ENCODE measurements around the gene SBNO2. TPM values are rescaled to one million over a fixed set of nuclear protein-coding genes. Genes with fewer than 3 reads are reported as not detected.

SBNO2 gene
- total and polyA plus RNA-seq, 2 donors (not counting 3 experiments of a cell fraction or from before 2014, with no cell fraction given) = 31.4 to 65.7 TPM

DNA sequence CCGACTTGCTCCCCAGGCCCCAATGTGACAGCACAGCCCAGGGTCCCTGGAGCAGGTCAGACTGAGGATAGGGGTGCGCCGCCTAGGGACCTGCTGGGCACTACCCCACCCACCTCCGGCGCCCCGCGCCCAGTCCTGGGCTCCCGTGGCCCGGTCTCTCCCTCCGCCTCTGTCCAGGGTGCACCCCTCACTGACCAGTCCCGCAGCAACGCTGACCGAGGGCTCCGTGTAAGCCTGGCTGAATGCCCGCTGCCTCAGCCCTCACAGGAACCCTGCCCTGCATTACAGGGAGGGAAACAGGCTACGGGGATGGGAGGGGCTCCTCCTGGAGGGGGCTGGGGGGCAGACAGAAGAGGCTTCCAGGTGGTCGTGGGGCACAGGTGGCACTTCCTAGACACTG lies 38.6 kb downstream of the SBNO2 start:
- POLR2A ChIA-PET = no interaction called here
- H3K27me3 ChIP-seq (ENCODE audit: control insufficient read depth in 2 of 2, insufficient read depth in 2 of 2, low read length in 2 of 2) = no peaks in the 10 kb centered on the region
- H3K27ac ChIP-seq (ENCODE audit: insufficient read depth, low read depth, low read length) = no peak overlapping the region
- no peak overlapping the region for H3K4me3 ChIP-seq (replicated peaks in 1 of 3; ENCODE audit: insufficient read depth in 1 of 3, low read depth in 1 of 3, low read length in 3 of 3)
- intact Hi-C loops (cut with micrococcal nuclease) (no loop called here), dilution Hi-C loops (cut with MboI; ENCODE audit: extremely low pct_ligation_motif_present, low sequenced_read_pairs) (no loop called here)
- no peak overlapping the region for H3K4me2 ChIP-seq (ENCODE audit: insufficient read depth, low read length)
- no peak overlapping the region for H3K9ac ChIP-seq (replicated peaks; ENCODE audit: extremely low read depth, insufficient read depth, low read length)
- no peaks in the 10 kb centered on the region for H4K20me1 ChIP-seq (replicated peaks; ENCODE audit: control insufficient read depth, extremely low read depth, insufficient read depth, low read length)
- H3K9me3 ChIP-seq (replicated peaks; ENCODE audit: control insufficient read depth, insufficient read depth, low read length) = no peaks in the 10 kb centered on the region
- no peaks in the 10 kb centered on the region for H3K9me1 ChIP-seq (replicated peaks; ENCODE audit: control insufficient read depth, extremely low read depth, insufficient read depth, low read length)
- H3K4me1 ChIP-seq (ENCODE audit: control insufficient read depth, extremely low read depth, insufficient read depth, low read length) = peaks cover 19% of the 10 kb centered on the region
- H2AFZ ChIP-seq (ENCODE audit: low read depth, low read length) = no peak overlapping the region
- no peaks in the 10 kb centered on the region for H3K36me3 ChIP-seq (ENCODE audit: control insufficient read depth in 2 of 2, extremely low read depth in 1 of 2, insufficient read depth in 2 of 2, low read length in 2 of 2)
- TF ChIP-seq POLR2AphosphoS5 (IDR thresholded peaks at IDR 0.05; ENCODE audit: insufficient read depth, low read depth, low read length) (no peak), JUN (IDR thresholded peaks at IDR 0.05; ENCODE audit: borderline replicate concordance, insufficient read depth, insufficient read length, low read depth) (no peak), FOS (IDR thresholded peaks at IDR 0.05; ENCODE audit: borderline replicate concordance, insufficient read depth, low read length) (no peak), POLR2A (IDR thresholded peaks at IDR 0.05; ENCODE audit: low read depth, low read length) (no peak), MYC (IDR thresholded peaks at IDR 0.05; ENCODE audit: low read depth, low read length) (no peak), GATA2 (IDR thresholded peaks at IDR 0.05; ENCODE audit: insufficient read depth, insufficient read length, low read depth, low read length) (no peak), EZH2 (IDR thresholded peaks at IDR 0.05; ENCODE audit: borderline replicate concordance, low read depth, low read length, severe bottlenecking) (no peak)
- TF ChIP-seq, protein P1, sequence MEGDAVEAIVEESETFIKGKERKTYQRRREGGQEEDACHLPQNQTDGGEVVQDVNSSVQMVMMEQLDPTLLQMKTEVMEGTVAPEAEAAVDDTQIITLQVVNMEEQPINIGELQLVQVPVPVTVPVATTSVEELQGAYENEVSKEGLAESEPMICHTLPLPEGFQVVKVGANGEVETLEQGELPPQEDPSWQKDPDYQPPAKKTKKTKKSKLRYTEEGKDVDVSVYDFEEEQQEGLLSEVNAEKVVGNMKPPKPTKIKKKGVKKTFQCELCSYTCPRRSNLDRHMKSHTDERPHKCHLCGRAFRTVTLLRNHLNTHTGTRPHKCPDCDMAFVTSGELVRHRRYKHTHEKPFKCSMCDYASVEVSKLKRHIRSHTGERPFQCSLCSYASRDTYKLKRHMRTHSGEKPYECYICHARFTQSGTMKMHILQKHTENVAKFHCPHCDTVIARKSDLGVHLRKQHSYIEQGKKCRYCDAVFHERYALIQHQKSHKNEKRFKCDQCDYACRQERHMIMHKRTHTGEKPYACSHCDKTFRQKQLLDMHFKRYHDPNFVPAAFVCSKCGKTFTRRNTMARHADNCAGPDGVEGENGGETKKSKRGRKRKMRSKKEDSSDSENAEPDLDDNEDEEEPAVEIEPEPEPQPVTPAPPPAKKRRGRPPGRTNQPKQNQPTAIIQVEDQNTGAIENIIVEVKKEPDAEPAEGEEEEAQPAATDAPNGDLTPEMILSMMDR (IDR thresholded peaks at IDR 0.05; ENCODE audit: extremely low read depth in 1 of 2, insufficient read depth in 1 of 2, low read depth in 1 of 2, low read length in 2 of 2) = no peak
- TF ChIP-seq, protein P2, sequence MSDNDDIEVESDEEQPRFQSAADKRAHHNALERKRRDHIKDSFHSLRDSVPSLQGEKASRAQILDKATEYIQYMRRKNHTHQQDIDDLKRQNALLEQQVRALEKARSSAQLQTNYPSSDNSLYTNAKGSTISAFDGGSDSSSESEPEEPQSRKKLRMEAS (IDR thresholded peaks at IDR 0.05; ENCODE audit: insufficient read depth, insufficient read length) = no peak
- BruUV-seq (replicated peaks) = no TSS peak
- FAIRE-seq (no peak), DNase-seq (ENCODE audit: low read depth, low spot score) (no peak)
- peaks cover 21% of the 10 kb centered on the region for H3K79me2 ChIP-seq (ENCODE audit: control insufficient read depth, insufficient read depth, low read length)
- CTCF ChIA-PET = interaction anchor here (1.4 kb wide), 1 partner anchor 22 kb away, joined by 3 read pairs; no protein-coding TSS in a partner anchor

All from endothelial cell of umbilical vein (primary cell).